SK-MEL-5 (cell line): ENCODE data around the gene ENAH. TPM values are rescaled to one million over a fixed set of nuclear protein-coding genes. Genes with fewer than 3 reads are reported as not detected.
"Not testable (repeated sequence)": the region's sequence is repeated elsewhere in the genome, so short reads cannot be mapped to it uniquely, and the experiment has no call there.

ENCODE experiments used
- DNase-seq: peaks from one replicate; pipeline ENCODE4 v3.0.0-alpha.2; 2016; ENCODE audit warnings: low read depth, low spot score
- in situ Hi-C: cut with HindIII; loops from 2 replicates; pipeline ENCODE4 v1.10.0; 2016; ENCODE audit warnings: low sequenced_read_pairs, high pct_unique_total_duplicates, low pct_unique_long_range_greater_than_20kb
- total RNA-seq: library from RNA; depleted of rRNA; stranded (reverse); fragments of >200 nt; shearing (Covaris generic); gene quantifications from 2 replicates; pipeline ENCODE4 v1.2.3, GENCODE V29; 2014

ENAH gene
- total RNA-seq, 1 experiment from 2014 or later, result 113 TPM

DNA sequence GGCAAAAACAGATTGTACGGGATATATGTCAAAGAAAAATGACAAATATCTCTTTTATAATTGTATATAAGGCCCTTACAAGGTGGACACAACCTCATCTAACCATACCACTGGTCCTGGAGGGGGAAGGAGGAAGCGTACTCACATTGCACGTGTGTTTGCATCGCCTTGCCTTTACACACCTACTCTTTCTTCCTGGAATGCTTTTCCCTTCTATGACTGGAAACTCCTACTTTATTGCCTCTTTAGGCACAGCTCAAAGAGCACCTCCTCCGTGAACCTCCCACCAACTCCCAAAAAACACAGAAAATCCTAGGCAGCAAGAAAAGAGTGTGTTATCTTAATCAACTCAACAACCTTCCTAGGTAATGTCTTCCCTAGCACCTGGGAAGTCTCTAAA lies 125.3 kb downstream of the ENAH start:
- no peak for DNase-seq
- in situ Hi-C loops, result no loop called here

DNA sequence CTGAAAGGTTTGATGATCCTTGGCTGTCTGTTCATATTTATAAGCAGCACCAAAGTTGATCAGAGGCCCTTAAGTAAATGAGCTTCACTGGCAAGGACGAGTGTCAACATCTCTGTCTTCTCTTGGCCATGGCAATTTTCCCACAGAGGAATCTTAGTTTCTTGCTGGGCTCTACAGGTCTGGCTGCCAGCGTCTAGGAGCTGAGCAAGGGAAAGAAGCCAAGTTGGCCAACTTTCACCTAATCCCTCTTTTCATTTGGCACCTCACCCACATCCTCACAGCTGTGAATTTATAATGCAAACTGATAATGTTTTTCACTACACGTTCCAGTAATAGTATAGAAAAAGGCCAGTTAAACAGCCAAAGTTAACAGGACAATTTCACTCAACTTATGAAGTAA lies 126.0 kb downstream of the ENAH start:
- no peak for DNase-seq
- in situ Hi-C loops, result no loop called here

DNA sequence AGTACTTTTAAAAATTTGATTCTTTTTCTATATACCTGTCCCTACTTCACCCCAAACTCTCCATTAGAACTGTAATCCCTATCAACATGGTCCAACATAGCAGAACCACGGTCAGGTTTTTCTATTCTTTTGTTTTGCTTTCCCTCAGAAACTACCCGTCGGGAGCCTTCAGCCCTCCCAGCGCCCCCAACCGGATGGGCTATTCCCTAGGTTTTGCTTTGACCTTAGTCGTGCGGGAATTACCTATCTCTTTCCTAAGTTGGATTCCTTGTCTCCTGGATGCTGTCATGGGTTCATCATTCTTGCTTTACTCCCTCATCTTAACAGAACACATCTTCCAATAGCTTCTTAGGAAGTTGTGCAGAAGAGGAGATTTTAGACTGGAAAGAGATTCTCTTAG lies 127.5 kb downstream of the ENAH start:
- in situ Hi-C loops, result no loop called here

DNA sequence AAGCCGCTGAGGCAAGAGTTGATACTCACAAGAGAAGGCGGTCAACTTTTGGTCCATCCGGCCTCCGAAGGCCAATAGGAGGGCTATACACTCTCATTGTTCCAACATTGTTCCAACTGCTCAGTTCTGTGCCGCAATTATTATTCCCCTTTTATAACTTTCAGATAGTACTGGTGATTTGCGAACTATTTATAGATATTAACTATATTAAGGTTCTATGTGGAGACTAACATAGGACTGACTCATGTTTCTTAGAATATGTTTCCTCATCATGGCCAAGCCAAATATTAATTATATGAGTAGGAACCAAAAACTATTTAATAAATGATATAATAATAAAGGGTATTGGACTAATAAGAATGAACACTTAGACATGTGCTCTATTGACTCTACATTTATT lies 128.4 kb downstream of the ENAH start:
- in situ Hi-C loops, result no loop called here
- no peak for DNase-seq

More for the DNA sequence above, 127.5 kb downstream of the ENAH start:
- no peak for DNase-seq

DNA sequence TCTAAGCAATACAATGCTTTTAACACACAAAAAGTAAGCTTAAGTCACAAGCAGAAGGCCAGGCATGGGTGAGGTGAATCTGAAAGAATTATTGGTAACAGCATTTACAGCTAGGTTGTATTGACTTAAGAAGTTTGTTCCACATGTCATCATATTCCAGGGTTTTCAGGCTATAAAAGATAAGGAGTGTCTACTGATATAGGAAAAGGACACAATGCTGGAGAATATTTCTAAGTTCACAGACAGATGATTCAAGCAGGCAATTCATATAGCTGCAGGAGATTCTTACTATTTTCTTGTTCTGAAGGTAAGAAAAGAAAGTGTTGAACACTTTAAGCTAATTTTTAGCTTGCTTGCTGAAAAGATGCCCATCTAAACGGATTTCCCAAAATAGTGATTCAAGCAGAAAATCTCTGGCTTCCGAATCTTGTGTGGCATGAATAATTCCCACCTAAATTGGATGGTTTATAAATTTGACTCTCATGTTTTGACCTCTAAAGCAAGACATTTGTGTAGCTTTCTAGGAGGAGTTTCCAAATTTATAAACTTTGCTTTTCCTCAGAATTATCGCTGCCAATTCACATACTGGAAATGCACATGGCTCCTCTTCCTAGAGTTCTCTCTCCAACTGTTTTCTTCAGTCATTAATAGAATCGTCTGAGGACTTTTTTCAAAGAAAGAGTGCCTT lies 129.5 kb downstream of the ENAH start:
- in situ Hi-C loops, result no loop called here
- DNase-seq, result no peak

DNA sequence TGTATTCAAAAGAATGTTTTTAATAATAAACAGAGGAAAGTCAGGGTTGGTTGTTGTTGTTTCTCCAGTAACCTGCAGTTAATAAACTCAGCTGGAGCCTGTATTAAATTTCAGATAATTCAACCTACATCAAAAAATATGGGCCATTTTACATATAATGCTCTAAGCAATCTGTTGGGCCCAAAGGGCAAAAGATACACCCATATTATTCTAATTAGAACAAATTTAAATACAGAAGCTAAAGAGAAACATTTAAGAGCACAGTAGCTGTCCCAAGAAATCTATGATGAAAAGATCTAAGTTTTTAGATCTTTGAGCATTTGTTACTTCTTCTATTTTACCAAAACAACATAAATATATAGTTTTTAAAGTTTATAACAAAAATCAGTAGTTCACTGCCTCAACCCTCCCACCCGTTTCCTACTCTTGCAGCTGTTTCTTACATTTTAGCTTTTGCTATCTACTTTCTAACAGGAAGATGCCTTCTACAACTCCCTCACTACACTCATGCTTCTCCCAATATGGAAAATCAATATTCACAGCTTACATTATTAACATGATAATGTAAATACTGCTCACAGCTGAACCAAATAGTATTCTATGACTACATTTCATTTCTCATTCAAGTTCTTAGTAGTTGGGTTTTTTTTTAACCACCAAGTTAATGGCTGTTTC lies 130.2 kb downstream of the ENAH start:
- DNase-seq, result no peak
- in situ Hi-C loops, result no loop called here

DNA sequence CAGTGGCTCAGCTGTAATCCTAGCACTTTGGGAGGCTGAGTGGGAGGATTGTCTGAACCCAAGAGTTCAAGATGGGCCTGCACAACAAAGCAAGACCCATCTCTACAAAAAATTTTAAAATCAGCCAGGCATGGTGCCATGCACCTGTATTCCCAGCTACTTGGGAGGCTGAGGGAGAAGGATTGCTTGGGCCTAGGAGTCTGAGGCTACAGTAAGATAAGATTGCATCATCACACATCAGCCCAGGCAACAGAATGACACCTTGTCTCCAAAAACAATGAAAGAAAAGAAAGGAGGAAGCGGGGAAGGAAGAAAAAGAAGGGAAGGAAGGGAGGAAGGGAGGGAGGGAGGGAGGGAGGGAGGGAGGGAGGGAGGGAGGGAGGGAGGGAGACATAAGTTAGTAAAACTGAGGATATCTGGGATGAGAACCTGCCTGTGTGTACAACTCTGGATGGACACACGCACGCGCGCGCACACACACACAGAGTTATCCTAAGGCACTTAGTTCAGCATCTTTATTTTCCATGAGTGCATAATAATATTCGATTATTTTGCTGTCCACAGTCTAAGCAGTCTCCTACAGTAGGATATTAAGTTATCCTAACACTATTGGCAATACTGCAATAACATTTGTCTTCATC lies 132.2 kb downstream of the ENAH start:
- no peak for DNase-seq
- in situ Hi-C loops, result no loop called here

DNA sequence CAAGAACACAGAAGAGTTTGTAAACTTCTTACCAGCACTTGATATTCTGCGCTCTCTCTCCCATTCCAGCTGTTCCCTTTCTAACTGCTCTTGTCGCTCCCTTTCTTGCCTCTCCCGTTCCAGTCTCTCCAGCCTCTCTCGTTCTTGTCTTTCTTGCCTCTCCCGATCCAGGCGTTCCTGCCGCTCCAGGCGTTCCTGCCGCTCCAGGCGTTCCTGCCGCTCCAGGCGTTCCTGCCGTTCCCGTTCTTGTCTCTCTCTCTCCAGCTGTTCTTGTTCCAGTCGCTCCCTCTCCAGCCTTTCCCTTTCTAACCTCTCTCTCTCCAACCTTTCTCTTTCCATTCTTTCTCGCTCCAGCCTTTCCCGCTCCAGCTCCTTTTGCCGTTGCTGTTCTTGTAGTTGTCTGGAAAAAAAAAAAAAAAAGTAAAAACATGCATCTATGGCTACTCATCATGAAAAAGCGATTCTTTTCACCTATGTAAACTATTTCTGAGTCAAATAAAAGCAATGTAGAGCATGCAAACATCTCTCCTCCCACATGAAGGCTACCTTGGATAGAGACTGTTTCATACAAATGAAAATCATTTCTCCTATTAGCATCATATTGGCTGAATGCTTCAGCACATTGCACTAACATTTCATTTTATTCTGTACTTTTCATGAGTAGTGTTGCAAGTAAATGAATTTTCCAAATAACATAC lies 133.6 kb downstream of the ENAH start:
- in situ Hi-C loops, result no loop called here
- no peak for DNase-seq

DNA sequence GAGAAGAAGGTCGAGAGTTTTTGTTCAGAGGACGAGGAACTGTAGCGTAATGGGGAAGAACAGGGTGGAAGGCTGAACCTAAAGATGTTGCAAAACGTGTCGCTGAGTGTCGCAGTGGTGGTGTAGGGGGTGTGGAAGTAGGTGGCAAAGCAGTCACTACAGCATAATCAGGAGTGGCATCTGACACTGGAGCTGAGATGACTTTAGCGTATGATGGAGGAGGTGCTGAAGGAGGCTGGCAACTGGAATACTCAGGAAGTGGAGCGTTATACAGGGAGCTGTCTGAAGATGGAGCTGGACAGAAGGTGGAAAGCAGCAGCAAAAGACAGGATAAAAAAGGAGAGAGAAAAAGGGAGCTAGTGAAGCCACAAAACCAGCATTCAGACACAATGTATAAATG lies 135.2 kb downstream of the ENAH start:
- peak; percentile 22 for DNase-seq
- in situ Hi-C loops, result no loop called here

DNA sequence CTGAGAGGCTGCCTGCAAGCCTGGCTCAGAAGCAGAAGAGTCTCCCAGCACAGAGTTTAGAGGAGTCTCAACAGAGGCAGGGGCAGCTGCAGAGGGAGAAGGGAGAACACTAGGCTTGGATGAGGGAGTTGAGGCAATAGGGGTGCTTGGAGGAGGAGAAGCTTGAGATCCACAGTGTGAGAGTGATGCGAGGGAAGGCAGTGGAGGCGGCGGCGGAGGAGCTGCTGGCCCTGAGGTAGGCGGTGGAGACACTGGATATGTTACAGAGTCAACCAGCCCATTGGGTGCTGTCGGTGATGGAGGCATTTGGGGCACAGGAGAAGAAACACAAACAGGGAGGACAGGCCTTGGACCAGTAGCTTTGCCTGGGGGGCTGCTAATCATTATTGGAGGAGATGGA lies 135.7 kb downstream of the ENAH start:
- in situ Hi-C loops, result no loop called here
- DNase-seq, result no peak

DNA sequence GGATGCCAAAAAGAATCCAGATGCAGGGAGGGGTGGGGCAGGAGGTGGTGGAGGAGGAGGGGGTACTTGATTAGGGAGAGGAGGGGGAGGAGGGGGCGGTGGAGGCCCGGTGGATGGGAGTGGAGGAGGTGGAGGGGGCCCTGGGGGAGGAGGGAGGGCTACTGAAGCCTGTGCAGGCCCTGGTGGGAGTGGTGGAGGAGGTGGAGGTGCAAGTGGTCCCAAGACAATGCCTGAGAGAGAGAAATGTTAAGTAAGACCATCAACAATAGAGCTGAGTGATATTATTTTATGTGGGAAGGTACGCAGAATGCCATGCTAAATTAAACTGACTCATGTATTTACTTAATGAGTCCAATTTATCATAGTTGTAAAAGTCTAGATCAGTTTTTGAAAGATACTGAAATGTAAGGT lies 138.2 kb downstream of the ENAH start:
- in situ Hi-C loops, result no loop called here
- DNase-seq, result no peak

DNA sequence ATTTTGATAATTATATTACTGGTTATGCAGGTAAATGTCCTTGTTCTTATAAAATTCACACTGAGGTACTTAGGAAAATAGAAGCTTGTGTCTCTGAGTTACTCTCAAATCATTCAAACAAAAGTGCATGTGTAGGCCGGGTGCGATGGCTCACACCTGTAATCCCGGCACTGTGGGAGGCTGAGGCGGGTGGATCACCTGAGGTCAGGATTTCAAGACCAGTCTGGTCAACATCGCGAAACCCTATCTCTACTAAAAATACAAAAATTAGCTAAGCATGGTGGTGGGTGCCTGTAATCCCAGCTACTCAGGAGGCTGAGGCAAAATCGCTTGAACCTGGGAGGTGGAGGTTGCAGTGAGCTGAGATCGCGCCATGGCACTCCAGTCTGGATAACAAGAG lies 139.3 kb downstream of the ENAH start:
- DNase-seq, in situ Hi-C loops: not testable (repeated sequence)

DNA sequence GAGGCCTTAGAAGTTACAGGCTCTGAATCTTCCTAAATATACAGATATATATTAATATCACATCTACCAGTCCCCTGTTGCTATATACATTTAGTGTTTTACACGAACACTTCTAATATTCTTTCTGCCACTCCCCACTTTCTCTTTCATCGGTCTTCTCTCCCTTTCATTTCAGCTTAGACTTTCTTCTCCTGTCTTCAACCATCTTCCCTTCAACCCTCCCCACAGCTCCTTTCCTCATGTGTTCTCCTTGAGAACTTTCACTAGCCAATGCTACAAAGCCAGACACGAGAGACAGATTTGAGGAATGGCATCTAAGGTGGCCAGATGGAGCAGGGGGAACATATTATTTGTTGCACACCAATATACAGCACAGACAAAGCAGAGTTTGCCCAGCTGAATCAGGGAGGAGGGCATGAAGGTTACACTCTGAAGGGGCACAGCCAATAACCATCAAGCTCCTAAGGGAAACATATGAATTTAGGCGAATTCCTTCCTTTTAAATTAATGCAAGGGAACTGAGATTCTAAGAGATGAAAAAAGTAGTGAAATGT lies 141.0 kb downstream of the ENAH start:
- DNase-seq, result no peak
- in situ Hi-C loops, result no loop called here

DNA sequence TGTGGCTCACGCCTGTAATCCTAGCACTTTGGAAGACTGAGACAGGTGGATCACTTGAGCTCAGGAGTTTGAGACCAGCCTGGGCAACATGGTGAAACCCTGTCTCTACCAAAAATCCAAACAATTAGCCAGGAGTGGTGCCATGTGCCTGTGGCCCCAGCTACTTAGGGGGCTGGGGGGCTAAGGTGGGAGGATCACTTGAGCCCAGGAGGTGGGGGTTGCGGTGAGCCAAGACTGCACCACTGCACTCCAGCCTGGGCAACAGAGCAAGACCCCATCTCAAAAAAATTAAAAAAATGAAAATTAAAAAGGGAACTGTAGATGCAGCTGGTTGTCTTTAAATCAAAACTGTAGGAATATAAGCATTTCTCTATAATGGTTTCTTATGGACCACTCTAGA lies 142.2 kb downstream of the ENAH start:
- DNase-seq, in situ Hi-C loops: not testable (repeated sequence)

DNA sequence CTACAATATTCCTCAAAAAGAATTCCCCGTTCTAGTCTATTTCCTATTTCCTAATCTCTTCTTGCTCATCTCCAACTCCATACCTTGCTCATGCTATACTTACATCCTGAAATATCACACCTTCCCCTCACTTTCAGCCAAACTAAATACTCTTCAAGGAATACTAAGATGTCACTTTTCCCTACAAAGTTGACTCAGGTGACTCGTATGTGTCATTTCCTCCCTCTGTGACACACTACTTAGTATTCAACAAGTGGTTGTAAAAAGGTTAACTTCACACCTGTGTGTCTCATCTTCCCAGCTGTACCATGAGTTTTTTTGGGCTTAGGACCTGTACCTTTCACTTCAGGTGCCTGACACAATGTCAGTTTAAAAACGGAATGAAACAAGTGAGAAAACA lies 143.2 kb downstream of the ENAH start:
- no peak for DNase-seq
- in situ Hi-C loops, result no loop called here

DNA sequence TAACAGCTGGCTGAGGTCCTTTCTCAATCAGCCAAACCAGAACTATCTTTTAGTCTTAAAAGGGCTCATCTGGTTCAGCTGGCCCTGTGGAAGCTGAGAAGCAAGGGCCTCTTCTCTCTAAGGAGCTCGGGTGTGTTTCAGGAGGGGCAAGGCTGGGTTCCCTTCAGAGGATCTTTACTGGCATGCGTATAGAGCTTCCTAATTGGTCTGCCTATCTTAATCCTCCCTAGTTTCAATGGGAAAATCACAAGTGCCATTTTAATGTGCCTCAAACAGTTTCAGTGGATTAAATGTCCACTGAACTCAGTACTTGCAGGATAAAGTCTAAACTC lies 143.6 kb downstream of the ENAH start:
- DNase-seq, result no peak
- in situ Hi-C loops, result no loop called here

DNA sequence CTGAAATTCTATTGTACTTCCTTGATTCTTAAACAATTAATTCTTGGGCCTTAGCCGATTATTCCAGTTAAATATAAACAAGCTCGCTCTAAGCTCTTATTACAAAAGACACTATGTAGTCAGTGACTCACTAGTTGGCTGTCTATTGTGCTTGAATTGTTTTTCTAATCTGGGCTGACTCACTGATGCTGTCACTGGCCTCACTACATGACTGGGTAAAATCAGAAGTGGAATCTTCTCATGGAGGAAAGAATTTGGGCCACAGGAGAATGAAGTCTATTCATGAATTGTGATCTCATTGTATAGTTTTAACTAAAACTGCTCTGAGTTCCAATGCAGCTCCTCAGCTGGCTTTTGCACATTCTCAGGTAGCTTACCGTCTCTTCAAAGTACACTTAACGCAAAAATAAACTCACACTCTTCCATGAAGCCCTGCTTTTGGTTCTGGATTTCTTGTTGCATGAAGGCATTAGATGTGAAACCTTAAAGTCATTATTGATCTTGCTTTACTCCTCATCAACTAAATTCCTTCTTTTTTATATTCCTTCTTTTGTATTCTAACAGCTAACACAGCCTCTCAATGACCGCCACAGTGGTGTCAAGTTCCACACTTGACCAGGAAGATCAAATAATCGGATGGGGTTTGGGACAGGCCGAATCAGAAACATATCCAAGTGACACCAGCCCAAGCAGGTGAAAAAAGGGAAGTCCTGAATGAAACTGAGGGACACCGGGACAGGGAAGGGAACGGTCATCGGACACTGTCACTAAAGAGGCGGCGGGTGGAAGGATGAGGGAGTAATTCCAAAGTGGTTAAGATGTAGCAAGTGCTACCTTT lies 144.2 kb downstream of the ENAH start:
- peak; percentile 92 for DNase-seq
- in situ Hi-C loops, result no loop called here
